Hematopoietic multipotent progenitor cell treated with erythropoietin and hydrocortisone succinate and interleukin-3 and kit ligand, for 4 days (in vitro differentiated cells): ENCODE results near the gene KDM6A.
"Not testable (repeated sequence)": the region's sequence is repeated elsewhere in the genome, so short reads cannot be mapped to it uniquely, and the experiment has no call there.

Experiments
- DNase-seq: peaks from one replicate; pipeline ENCODE4 v3.0.0-alpha.2; 2015

KDM6A gene

DNA sequence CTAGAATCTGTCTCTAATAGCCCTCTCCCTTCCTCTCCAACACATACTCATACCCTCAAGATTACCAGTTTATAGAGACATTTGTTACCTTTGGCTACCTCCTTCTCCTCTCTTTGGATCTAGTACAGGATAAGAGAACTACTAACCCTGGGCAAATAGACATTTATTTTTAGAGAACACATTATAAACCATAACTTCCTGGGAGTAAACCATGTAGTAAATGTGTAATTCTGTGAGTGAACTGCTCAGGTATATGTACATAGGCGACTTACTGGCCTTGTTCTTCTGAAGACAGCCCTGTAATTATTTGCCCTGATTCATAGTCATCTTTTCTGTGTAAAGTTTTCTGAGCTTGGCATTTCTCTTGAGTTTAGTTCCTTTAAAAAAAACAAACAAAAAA, 94.2 kb downstream of the KDM6A start:
- no peak for DNase-seq

GRCh38 chrX:44970709-44971108, 97.7 kb downstream of the KDM6A start:
- no peak for DNase-seq

GRCh38 chrX:44971674-44972073, 98.7 kb downstream of the KDM6A start:
- peak; percentile 75 for DNase-seq

DNA sequence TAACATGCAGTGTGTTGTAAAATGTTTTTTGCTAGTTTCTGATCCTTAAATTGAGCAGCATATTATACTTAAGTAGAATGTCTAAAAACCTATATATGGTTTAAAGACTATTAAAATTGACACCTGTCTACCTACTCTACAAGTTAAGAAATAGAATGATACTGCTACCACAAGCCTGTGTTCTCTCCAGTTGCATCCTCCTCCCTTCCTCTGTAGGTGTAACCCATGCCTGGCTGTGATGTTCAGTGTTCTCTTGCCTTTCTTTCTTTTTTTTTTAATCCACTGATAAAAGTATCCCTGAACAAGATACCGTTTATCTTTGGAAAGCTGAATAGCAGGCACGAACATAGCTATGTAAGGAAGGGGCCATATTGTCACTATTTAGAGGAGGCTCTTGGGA, 99.1 kb downstream of the KDM6A start:
- DNase-seq = no peak

DNA sequence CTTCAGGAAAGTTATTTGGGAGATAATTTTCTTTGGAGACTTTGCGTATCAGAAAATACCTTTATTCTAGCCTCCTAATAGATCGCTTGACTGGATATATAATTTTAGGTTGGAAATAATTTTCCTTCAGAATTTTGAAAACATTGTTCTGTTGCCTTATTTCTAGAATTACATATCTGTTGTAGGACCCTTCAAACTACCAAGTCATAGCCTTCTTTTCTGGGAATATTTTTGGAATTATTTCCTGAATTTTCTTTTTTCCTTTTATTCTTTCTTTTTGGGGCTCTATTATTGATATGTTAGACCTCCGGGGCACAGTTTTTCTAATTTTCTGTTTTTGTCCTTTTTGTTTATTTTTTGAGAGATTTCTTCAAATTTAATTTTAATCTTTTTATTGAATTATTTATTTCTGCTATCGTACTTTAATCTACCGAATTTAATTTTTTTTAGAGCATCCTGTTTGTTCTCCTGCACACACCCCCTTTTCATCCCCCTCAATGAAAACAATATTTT, 100.5 kb downstream of the KDM6A start:
- DNase-seq = no peak

- no peak for DNase-seq
Measured at GRCh38 chrX:44974451-44974850, 101.5 kb downstream of the KDM6A start.

GRCh38 chrX:44975666-44976263, 102.8 kb downstream of the KDM6A start:
- no peak for DNase-seq

- no peak for DNase-seq
Measured at GRCh38 chrX:44978976-44979375, 106.0 kb downstream of the KDM6A start.

GRCh38 chrX:44980403-44980802, 107.4 kb downstream of the KDM6A start:
- DNase-seq = no peak

GRCh38 chrX:44980883-44981282, 107.9 kb downstream of the KDM6A start:
- DNase-seq = no peak

DNA sequence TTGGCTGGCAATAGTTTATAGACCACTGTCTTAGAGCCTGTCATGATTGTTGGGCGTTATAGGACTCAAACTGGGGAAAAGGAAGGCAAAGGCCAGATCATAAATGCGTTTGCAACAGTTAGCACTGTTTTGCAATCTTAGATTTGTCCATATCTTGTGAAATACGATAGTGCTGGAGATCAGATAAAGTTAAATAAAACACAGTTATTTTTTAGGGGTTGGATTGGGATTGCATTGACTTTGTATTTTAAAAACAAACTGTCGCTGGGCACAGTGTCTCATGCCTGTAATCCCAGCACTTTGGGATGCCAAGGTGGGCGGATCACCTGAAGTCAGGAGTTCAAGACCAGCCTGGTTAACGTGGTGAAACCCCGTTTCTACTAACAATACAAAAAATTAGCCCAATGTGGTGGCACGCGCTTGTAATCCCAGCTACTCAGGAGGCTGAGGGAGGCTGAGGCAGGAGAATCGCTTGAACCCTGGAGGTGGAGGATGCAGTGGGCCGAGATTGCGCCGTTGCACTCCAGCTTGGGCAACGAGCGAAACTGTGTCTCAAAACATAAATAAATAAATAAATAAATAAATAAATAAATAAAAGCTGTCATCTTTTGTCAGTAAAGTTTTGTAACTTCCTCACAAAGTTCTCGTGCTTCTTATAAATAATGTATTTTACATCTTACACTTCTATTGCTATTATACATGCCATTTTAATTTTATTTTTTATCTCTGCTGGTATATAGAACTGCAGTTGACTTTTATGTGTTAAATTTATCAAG, 117.2 kb downstream of the KDM6A start:
- DNase-seq = peak; percentile 25

- no peak for DNase-seq
Measured at GRCh38 chrX:44992775-44993174, 119.8 kb downstream of the KDM6A start.

DNA sequence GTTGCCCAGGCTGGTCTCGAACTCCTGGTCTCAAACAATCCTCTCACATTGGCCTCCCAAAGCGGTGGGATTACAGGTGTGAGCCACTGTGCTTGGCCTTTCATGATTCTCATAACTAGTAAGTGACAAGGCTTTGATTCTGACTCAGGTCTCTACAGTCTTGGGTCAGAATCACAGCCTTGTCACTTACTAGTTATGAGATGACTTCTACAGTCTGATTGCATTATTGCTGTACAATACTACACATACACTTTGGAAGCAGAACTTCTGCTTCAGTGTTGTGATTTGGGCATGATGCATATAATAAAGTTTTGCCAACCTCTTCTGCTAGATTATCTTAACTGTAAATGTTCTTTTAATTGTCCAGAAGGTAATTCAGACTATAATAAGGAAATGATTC, 123.3 kb downstream of the KDM6A start:
- no peak for DNase-seq

GRCh38 chrX:44997282-44997812, 124.4 kb downstream of the KDM6A start:
- peak; percentile 33 for DNase-seq

GRCh38 chrX:44997888-44998287, 124.9 kb downstream of the KDM6A start:
- DNase-seq = no peak

- DNase-seq = not testable (repeated sequence)
Measured at GRCh38 chrX:44999237-44999636, 126.2 kb downstream of the KDM6A start.

DNA sequence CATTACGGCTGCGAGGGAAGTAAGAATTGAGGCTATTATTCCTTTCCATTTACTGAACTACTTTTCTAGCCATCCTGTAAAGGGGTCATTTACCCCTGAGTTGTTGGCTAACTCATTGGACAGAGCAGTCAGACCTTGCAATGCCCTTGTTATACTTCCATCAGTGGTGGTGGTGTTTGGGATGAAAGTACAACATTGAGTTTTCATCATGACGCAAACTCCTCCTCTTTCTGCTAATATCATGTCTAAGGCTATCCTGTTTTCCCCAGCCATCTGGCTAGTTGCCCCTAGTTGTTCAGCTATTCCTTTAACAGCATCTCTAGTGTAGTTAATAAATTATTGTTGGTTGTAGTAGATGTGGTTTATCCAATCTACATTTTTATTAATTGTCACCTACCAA, 126.9 kb downstream of the KDM6A start:
- not testable (repeated sequence) for DNase-seq

GRCh38 chrX:45001048-45001447, 128.1 kb downstream of the KDM6A start:
- peak; percentile 53 for DNase-seq

GRCh38 chrX:45003085-45003484, 130.1 kb downstream of the KDM6A start:
- no peak for DNase-seq

GRCh38 chrX:45006002-45006800, 133.2 kb downstream of the KDM6A start:
- DNase-seq = no peak

- DNase-seq = no peak
Measured at GRCh38 chrX:45007598-45007997, 134.6 kb downstream of the KDM6A start.

- DNase-seq = no peak
Measured at GRCh38 chrX:45009371-45010000, 136.5 kb downstream of the KDM6A start.

DNA sequence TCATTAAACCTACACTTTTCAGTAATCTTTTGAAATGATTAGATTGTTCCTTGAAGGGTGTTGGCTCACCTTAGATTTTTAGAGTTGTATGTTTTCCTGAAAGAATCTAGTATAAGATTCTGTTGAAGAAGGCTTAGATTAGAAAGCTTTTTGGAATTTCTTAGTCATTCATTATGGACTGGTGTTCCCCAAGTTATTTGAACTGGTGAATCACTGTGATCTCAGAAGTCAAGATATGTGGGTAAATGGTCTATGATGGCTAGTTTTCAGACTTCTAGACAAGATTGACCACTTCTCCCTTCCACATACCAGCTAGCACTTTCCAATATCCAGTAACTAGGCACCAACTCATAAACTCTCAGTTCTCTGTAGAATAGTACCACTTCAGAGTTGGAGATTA, 138.1 kb downstream of the KDM6A start:
- DNase-seq = no peak
